HCT116 (cell line): Measurements from ENCODE around the gene FYCO1. TPM values are rescaled to one million over a fixed set of nuclear protein-coding genes. Genes with fewer than 3 reads are reported as not detected.

ENCODE experiments used
- ATAC-seq: fragments of 200-7000 bp; cut with Tn5 transposase; 2 replicates; pipeline ENCODE4 v1.9.1; 2020; ENCODE audit warnings: mild to moderate bottlenecking, moderate library complexity
- BruUV-seq: library from RNA; stranded (reverse); fragments of 400-500 nt; replicated peaks from 2 replicates; lab custom pipeline; 2021; lab: Mats Ljungman, UMichigan
- CTCF ChIA-PET: fragments of 300-600 bp; sonication (Branson Sonifier 250); formaldehyde crosslinking; loops from one replicate; lab custom pipeline; 2021; ENCODE audit warnings: antibody characterized with exemption; lab: Charles Lee
- POLR2A ChIA-PET: fragments of 300-600, 350-600 bp; sonication (Branson Sonifier 250); formaldehyde crosslinking; loops from one replicate; lab custom pipeline; 2021; ENCODE audit warnings: antibody characterized with exemption; lab: Charles Lee
- RAD21 ChIA-PET, 2 experiments: fragments of 300-600 bp; sonication (Branson Sonifier 250); formaldehyde crosslinking; loops; one replicate each; lab custom pipeline; 2023; ENCODE audit warnings: low total read pairs in 2 of 2; ENCODE audit not compliant: uncharacterized antibody in 2 of 2, unreplicated experiment in 2 of 2, low non-redundant PET in 1 of 2; lab: Charles Lee
- DNase-seq: peaks from one replicate; pipeline ENCODE4 v3.0.0-alpha.2; 2010; ENCODE audit warnings: low read depth, low spot score
- H2AFZ ChIP-seq: fragments of 200-600 bp; shearing (Covaris generic), sonication (generic); 2 replicates; pipeline ENCODE4 v1.6.1; 2017; ENCODE audit warnings: low read depth, mixed run types, mixed read lengths, antibody characterized with exemption, low read length; ENCODE audit not compliant: poor library complexity, severe bottlenecking
- H3K27ac ChIP-seq: 2 replicates; pipeline ENCODE4 v1.5.1; 2012; ENCODE audit warnings: low read depth, low read length
- H3K27me3 ChIP-seq: fragments of 200-600 bp; sonication (generic); 2 replicates; pipeline ENCODE4 v1.6.1; 2016; ENCODE audit warnings: mixed run types, low read length, mixed read lengths; ENCODE audit not compliant: insufficient read depth
- H3K36me3 ChIP-seq, 2 experiments: fragments of 200-500 bp in 1 of 2; fragments of 200-600 bp in 1 of 2; sonication (Bioruptor generic) in 1 of 2; sonication (generic) in 1 of 2; 2 replicates each; pipeline versions ENCODE4 v1.5.1 to v1.6.1; 2014 to 2016; ENCODE audit warnings: low read length in 2 of 2, inconsistent platforms in 1 of 2, mixed read lengths in 1 of 2, mixed run types in 1 of 2; ENCODE audit not compliant: insufficient read depth in 2 of 2, control insufficient read depth in 1 of 2
- H3K4me1 ChIP-seq, 2 experiments: fragments of 200-600 bp in 1 of 2; sonication (generic) in 1 of 2; 2 replicates each; pipeline versions ENCODE4 v1.5.1 to v1.6.1; 2012 to 2017; ENCODE audit warnings: low read length in 2 of 2, inconsistent platforms in 1 of 2, mild to moderate bottlenecking in 1 of 2, mixed read lengths in 1 of 2, mixed run types in 1 of 2, moderate library complexity in 1 of 2; ENCODE audit not compliant: insufficient read depth in 2 of 2, control insufficient read depth in 1 of 2
- H3K4me2 ChIP-seq: fragments of 200-600 bp; sonication (generic); 2 replicates; pipeline ENCODE4 v1.6.1; 2017; ENCODE audit warnings: mixed run types, low read length, mixed read lengths
- H3K4me3 ChIP-seq, 2 experiments: fragments of 200-600 bp in 1 of 2; sonication (generic) in 1 of 2; replicated peaks in 1 of 2; 2 replicates each; pipeline ENCODE4 v1.5.1; 2011 to 2016; ENCODE audit warnings: low read length in 2 of 2, control low read depth in 1 of 2, low read depth in 1 of 2, mild to moderate bottlenecking in 1 of 2, mixed read lengths in 1 of 2, mixed run types in 1 of 2
- H3K79me2 ChIP-seq: fragments of 200-600 bp; sonication (generic); 2 replicates; pipeline ENCODE4 v1.6.1; 2017; ENCODE audit warnings: mild to moderate bottlenecking, mixed run types, low read length, moderate library complexity, mixed read lengths; ENCODE audit not compliant: insufficient read depth
- H3K9ac ChIP-seq: fragments of 200-600 bp; sonication (generic); 2 replicates; pipeline ENCODE4 v1.6.1; 2016; ENCODE audit warnings: low read length, mixed read lengths
- H3K9me2 ChIP-seq: fragments of 200-600 bp; sonication (generic), shearing (Covaris generic); 2 replicates; pipeline ENCODE4 v1.6.1; 2017; ENCODE audit warnings: mixed run types, mild to moderate bottlenecking, moderate library complexity; ENCODE audit not compliant: insufficient read depth
- H3K9me3 ChIP-seq, 2 experiments: fragments of 200-500 bp in 1 of 2; fragments of 200-600 bp in 1 of 2; sonication (Bioruptor generic) in 1 of 2; sonication (generic) in 1 of 2; 2 replicates each; pipeline ENCODE4 v1.6.1; 2014 to 2017; ENCODE audit warnings: low read length in 2 of 2, mixed read lengths in 2 of 2, inconsistent platforms in 1 of 2, low read depth in 1 of 2, mild to moderate bottlenecking in 1 of 2, mixed run types in 1 of 2, moderate library complexity in 1 of 2; ENCODE audit not compliant: control insufficient read depth in 1 of 2, insufficient read depth in 1 of 2
- H4K20me1 ChIP-seq: fragments of 200-600 bp; sonication (generic), shearing (Covaris generic); 2 replicates; pipeline ENCODE4 v1.6.1; 2017; ENCODE audit warnings: mixed run types, mild to moderate bottlenecking, moderate library complexity; ENCODE audit not compliant: insufficient read depth
- CEBPB ChIP-seq: IDR thresholded peaks from 2 replicates; pipeline ENCODE4 v1.6.1; 2012; ENCODE audit warnings: low read depth
- CTCF ChIP-seq, 3 experiments: fragments of 200-600 bp in 1 of 3; sonication (generic) in 1 of 3; IDR thresholded peaks in 2 of 3; conservative IDR thresholded peaks in 1 of 3; 2 replicates each; pipeline ENCODE4 v1.5.1; 2012 to 2017; ENCODE audit warnings: low read depth in 2 of 3, low read length in 2 of 3, antibody characterized with exemption in 1 of 3, borderline replicate concordance in 1 of 3, control low read depth in 1 of 3, mild to moderate bottlenecking in 1 of 3, mixed read lengths in 1 of 3, mixed run types in 1 of 3, moderate library complexity in 1 of 3; ENCODE audit not compliant: insufficient read depth in 1 of 3
- EGR1 ChIP-seq: IDR thresholded peaks from 2 replicates; pipeline ENCODE4 v1.6.1; 2012; ENCODE audit warnings: low read depth
- EZH2 ChIP-seq: fragments of 200-600 bp; sonication (generic); IDR thresholded peaks from 2 replicates; pipeline ENCODE4 v1.6.1; 2017; ENCODE audit warnings: antibody characterized with exemption, mixed run types
- FOSL1 ChIP-seq: IDR thresholded peaks from 2 replicates; pipeline ENCODE4 v1.6.1; 2012; ENCODE audit warnings: low read depth
- JUND ChIP-seq: IDR thresholded peaks from 2 replicates; pipeline ENCODE4 v1.6.1; 2012
- POLR2AphosphoS5 ChIP-seq: IDR thresholded peaks from 2 replicates; pipeline ENCODE4 v1.6.1; 2011; ENCODE audit warnings: mild to moderate bottlenecking, low read depth, low read length, moderate library complexity
- SIN3A ChIP-seq: IDR thresholded peaks from 2 replicates; pipeline ENCODE4 v1.6.1; 2012; ENCODE audit warnings: low read depth
- SP1 ChIP-seq: IDR thresholded peaks from 2 replicates; pipeline ENCODE4 v1.6.1; 2012; ENCODE audit warnings: low read depth
- SRF ChIP-seq: IDR thresholded peaks from 2 replicates; pipeline ENCODE4 v1.6.1; 2012; ENCODE audit warnings: low read depth
- YY1 ChIP-seq: IDR thresholded peaks from 2 replicates; pipeline ENCODE4 v1.6.1; 2011; ENCODE audit warnings: low read length, low read depth, moderate library complexity, mild to moderate bottlenecking; ENCODE audit not compliant: insufficient replicate concordance; ENCODE audit errors: extremely low read depth
- ZBTB33 ChIP-seq: IDR thresholded peaks from 2 replicates; pipeline ENCODE4 v1.6.1; 2011; ENCODE audit warnings: mild to moderate bottlenecking, low read length, moderate library complexity; ENCODE audit not compliant: insufficient replicate concordance; ENCODE audit errors: extremely low read depth
- ZFX ChIP-seq: fragments of 450-650 bp; IDR thresholded peaks from 2 replicates; pipeline ENCODE4 v1.6.1; 2017
- ZNF274 ChIP-seq: fragments of 200-500 bp; sonication (Bioruptor generic); IDR thresholded peaks from 2 replicates; pipeline ENCODE4 v1.6.1; 2014; ENCODE audit warnings: mild to moderate bottlenecking, low read depth, low read length, inconsistent platforms
- intact Hi-C: fragments of 100-400 bp; cut with micrococcal nuclease; formaldehyde crosslinking; loops from 2 replicates; pipeline ENCODE4 v1.10.0; 2022
- total RNA-seq: library from RNA; stranded (reverse); gene quantifications from one replicate; pipeline ENCODE4 v1.2.1, GENCODE V29; 2021; ENCODE audit not compliant: unreplicated experiment
- TF ChIP-seq, protein P1 (sequence below): IDR thresholded peaks from 2 replicates; pipeline ENCODE4 v1.6.1; 2012

Gene FYCO1
- total RNA-seq, 1 experiment from 2014 or later, result 15.8 TPM

DNA sequence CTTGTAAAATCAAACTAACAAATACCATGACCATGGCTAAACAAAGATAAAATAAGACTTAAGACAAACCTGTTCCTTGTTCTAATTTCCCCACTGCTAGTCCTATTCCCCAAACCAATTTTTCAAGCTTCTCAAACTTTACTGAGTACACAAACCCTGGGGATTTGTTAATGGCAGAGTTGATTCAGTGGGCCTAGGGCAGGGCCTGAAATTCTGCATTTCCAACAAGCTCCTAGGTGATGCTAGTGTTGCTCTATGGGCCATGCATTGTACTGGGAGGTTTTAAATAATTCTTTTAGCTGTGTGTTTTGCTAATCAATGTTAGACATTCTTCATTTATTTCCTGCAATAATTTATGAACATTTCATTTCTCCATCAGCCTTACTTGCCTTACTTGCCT, 122.6 kb downstream of the FYCO1 start:
- CTCF ChIA-PET, result no interaction called here
- Histone ChIP-seq H3K27ac (no peak overlapping the region), H3K79me2 (no peaks in the 10 kb centered on the region), H3K9me3 (no peaks in the 10 kb centered on the region), H3K9me2 (no peaks in the 10 kb centered on the region), H3K4me1 (no peaks in the 10 kb centered on the region), H3K36me3 (no peaks in the 10 kb centered on the region), H2AFZ (no peak overlapping the region), H4K20me1 (no peaks in the 10 kb centered on the region), H3K27me3 (no peaks in the 10 kb centered on the region), H3K9ac (no peak overlapping the region), H3K4me3 (no peak overlapping the region), H3K4me2 (no peak overlapping the region)
- DNase-seq, result no peak
- RAD21 ChIA-PET, result no interaction called here
- POLR2A ChIA-PET, result no interaction called here
- intact Hi-C loops, result no loop called here
- ATAC-seq, result no peak
- no TSS peak for BruUV-seq
- TF ChIP-seq ZNF274, result no peak

GRCh38 chr3:45872569-45872968, 123.1 kb downstream of the FYCO1 start:
- Histone ChIP-seq H3K4me3 (no peak overlapping the region), H3K9me2 (no peaks in the 10 kb centered on the region), H3K79me2 (no peaks in the 10 kb centered on the region), H3K9ac (no peak overlapping the region), H3K4me1 (no peaks in the 10 kb centered on the region), H3K36me3 (no peaks in the 10 kb centered on the region), H3K4me2 (no peak overlapping the region), H2AFZ (no peak overlapping the region), H4K20me1 (no peaks in the 10 kb centered on the region), H3K27ac (no peak overlapping the region), H3K9me3 (no peaks in the 10 kb centered on the region), H3K27me3 (no peaks in the 10 kb centered on the region)
- ATAC-seq, result no peak
- RAD21 ChIA-PET, result no interaction called here
- CTCF ChIA-PET, result no interaction called here
- no peak for DNase-seq
- BruUV-seq, result no TSS peak
- intact Hi-C loops, result no loop called here
- POLR2A ChIA-PET, result no interaction called here
- TF ChIP-seq ZBTB33, result no peak
- TF ChIP-seq EGR1, result no peak
- no peak for TF ChIP-seq CTCF (IDR thresholded peaks at IDR 0.05 in 2 of 3, conservative IDR thresholded peaks at IDR 0.05 in 1 of 3; ENCODE audit: borderline replicate concordance in 1 of 3, insufficient read depth in 1 of 3, low read depth in 2 of 3, low read length in 2 of 3)
- TF ChIP-seq SRF, result no peak
- TF ChIP-seq, protein P1, sequence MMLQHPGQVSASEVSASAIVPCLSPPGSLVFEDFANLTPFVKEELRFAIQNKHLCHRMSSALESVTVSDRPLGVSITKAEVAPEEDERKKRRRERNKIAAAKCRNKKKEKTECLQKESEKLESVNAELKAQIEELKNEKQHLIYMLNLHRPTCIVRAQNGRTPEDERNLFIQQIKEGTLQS, result no peak
- no peak for TF ChIP-seq EZH2
- no peak for TF ChIP-seq ZNF274
- TF ChIP-seq SP1, result no peak
- TF ChIP-seq POLR2AphosphoS5, result no peak
- no peak for TF ChIP-seq SIN3A
- TF ChIP-seq CEBPB, result no peak
- TF ChIP-seq FOSL1, result no peak
- TF ChIP-seq JUND, result no peak
- TF ChIP-seq YY1, result no peak
- no peak for TF ChIP-seq ZFX
